ENCODE measurements around the gene CLEC1B. TPM values are rescaled to one million over a fixed set of nuclear protein-coding genes. Genes with fewer than 3 reads are reported as not detected.

The CLEC1B gene
- total RNA-seq, result 1 to 10 TPM in 2 of 9 donors, under 1 TPM in 3, not detected in 4; 0.22 to 2.8 (median 0.46) TPM
- 1 to 10 TPM in 1 of 3 donors, under 1 TPM in 1, not detected in 1; 0.34 to 1.3 TPM for polyA plus RNA-seq
- long read RNA-seq, donor 1, result 0 reads
- long read RNA-seq, donor 2, partial matches to known transcripts, result 0 of 1 reads
- long read RNA-seq, donor 2, other reads (novel, unspliced or antisense), result 0 of 1 reads
- long read RNA-seq, donor 3, partial matches to known transcripts, result 0 of 1 reads
- long read RNA-seq, donor 3, other reads (novel, unspliced or antisense), result 0 of 1 reads
- long read RNA-seq, donor 4, result 0 reads
- long read RNA-seq, donor 5, result 0 reads
- long read RNA-seq, donor 6, result 0 reads
- long read RNA-seq, donor 7, result 0 reads
- long read RNA-seq, donor 8, partial matches to known transcripts, result 0 of 4 reads
- long read RNA-seq, donor 8, other reads (novel, unspliced or antisense), result 0 of 4 reads
- long read RNA-seq, donor 9, partial matches to known transcripts, result 0 of 1 reads
- long read RNA-seq, donor 9, other reads (novel, unspliced or antisense), result 0 of 1 reads
- long read RNA-seq, donor 10, result 0 reads

DNA sequence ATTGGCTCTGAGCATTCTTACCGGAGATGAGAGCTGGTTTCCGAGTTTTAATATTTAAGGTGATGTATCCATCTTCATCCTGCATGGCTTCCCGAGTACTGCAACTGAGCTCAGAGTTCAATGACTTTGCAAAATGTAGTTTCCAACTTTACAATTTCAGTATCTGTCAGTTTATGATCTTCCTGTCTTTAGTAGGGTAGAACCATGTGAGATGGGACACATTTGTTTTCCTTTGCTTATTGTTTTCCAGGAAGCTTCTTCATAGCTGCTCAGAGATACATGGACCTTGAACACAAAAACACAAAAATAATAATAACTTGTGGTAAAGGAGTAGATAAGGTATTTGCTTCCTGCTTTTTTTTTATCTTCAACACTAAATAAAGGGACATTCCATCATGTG, at the start of gene CLEC1B:
Gene CLEC1B (minus strand): TSS at position 106 of the 400 bp plus-strand sequence. CDS start 21 bp downstream, at position 85.
- no peak for TF ChIP-seq POLR2A (IDR thresholded peaks at IDR 0.05)
- TF ChIP-seq, protein P1, sequence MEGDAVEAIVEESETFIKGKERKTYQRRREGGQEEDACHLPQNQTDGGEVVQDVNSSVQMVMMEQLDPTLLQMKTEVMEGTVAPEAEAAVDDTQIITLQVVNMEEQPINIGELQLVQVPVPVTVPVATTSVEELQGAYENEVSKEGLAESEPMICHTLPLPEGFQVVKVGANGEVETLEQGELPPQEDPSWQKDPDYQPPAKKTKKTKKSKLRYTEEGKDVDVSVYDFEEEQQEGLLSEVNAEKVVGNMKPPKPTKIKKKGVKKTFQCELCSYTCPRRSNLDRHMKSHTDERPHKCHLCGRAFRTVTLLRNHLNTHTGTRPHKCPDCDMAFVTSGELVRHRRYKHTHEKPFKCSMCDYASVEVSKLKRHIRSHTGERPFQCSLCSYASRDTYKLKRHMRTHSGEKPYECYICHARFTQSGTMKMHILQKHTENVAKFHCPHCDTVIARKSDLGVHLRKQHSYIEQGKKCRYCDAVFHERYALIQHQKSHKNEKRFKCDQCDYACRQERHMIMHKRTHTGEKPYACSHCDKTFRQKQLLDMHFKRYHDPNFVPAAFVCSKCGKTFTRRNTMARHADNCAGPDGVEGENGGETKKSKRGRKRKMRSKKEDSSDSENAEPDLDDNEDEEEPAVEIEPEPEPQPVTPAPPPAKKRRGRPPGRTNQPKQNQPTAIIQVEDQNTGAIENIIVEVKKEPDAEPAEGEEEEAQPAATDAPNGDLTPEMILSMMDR (IDR thresholded peaks at IDR 0.05), result no peak
- intact Hi-C loops (cut with DNase I), result no loop called here
- 73 to 83% (median 80%) methylated on average over 3 of the region's 3 CpGs for WGBS, 4 donors

DNA sequence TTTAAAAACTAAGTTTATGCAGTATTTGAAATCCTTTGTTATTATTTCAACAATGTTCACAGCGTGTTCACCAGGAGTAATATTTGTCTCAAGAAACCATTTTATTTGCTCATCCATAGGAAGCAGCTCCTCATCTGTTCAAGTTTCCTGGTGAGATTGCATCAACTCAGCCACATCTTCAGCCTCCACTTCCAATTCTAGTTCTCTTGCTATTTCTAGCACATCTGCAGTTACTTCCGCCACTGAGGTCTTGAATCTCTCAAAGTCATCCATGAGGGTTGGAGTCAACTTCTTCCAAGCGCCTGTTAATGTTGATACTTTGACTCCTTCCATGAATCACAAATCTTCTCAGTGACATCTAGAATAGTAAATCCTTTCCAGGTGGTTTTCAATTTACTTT, 49.6 kb upstream of the CLEC1B start:
- Histone ChIP-seq H3K9me3 (replicated peaks in 1 of 3) (no peaks in the 10 kb centered on the region), H3K4me1 (replicated peaks in 1 of 2) (no peaks in the 10 kb centered on the region), H3K27me3 (no peaks in the 10 kb centered on the region), H3K36me3 (replicated peaks in 1 of 2) (no peaks in the 10 kb centered on the region), H3K27ac (no peak overlapping the region), H3K4me3 (no peak overlapping the region)
- TF ChIP-seq, protein P1 (IDR thresholded peaks at IDR 0.05), result no peak
- no peak for TF ChIP-seq POLR2A (IDR thresholded peaks at IDR 0.05)
- 52 to 69% (median 58%) methylated on average over 3 of the region's 3 CpGs for WGBS, 4 donors
- DNase-seq, result no peak
- intact Hi-C loops (cut with DNase I), result no loop called here

More for the DNA sequence above, at the start of gene CLEC1B:
- no peak for DNase-seq
- no peak within 1 kb of the TSS for H3K4me3 ChIP-seq
- H3K36me3 ChIP-seq (replicated peaks in 1 of 2), result no peaks in the 10 kb centered on the region
- no peak within 1 kb of the TSS for H3K27ac ChIP-seq
- H3K4me1 ChIP-seq (replicated peaks in 1 of 2), result no peaks in the 10 kb centered on the region
- H3K27me3 ChIP-seq, result no peaks in the 10 kb centered on the region
- no peaks in the 10 kb centered on the region for H3K9me3 ChIP-seq (replicated peaks in 1 of 3)

DNA sequence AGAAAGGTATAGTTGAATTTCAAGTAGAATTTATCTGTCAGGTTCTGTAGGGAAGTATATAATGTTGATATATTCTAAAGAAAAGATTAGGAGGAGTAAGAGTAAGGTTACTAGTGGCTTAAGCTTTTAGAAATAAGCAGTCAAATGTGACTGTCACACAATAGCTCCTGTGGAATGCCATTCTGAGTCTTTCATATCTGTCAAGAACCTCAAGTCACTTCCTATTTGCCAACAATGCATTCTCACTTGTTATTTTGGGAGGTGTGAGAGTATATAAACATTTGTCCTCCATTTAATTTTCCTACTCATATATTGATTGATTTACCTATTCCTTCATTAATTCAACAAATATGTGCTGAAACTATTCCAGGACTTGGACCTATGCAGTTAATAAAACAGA, 43.2 kb upstream of the CLEC1B start:
- no peak for TF ChIP-seq POLR2A (IDR thresholded peaks at IDR 0.05)
- TF ChIP-seq, protein P1 (IDR thresholded peaks at IDR 0.05), result no peak
- Histone ChIP-seq H3K27me3 (no peaks in the 10 kb centered on the region), H3K27ac (no peak overlapping the region), H3K4me3 (no peak overlapping the region), H3K4me1 (replicated peaks in 1 of 2) (no peaks in the 10 kb centered on the region), H3K36me3 (replicated peaks in 1 of 2) (no peaks in the 10 kb centered on the region), H3K9me3 (replicated peaks in 1 of 3) (no peaks in the 10 kb centered on the region)
- no peak for DNase-seq
- intact Hi-C loops (cut with DNase I), result no loop called here

DNA sequence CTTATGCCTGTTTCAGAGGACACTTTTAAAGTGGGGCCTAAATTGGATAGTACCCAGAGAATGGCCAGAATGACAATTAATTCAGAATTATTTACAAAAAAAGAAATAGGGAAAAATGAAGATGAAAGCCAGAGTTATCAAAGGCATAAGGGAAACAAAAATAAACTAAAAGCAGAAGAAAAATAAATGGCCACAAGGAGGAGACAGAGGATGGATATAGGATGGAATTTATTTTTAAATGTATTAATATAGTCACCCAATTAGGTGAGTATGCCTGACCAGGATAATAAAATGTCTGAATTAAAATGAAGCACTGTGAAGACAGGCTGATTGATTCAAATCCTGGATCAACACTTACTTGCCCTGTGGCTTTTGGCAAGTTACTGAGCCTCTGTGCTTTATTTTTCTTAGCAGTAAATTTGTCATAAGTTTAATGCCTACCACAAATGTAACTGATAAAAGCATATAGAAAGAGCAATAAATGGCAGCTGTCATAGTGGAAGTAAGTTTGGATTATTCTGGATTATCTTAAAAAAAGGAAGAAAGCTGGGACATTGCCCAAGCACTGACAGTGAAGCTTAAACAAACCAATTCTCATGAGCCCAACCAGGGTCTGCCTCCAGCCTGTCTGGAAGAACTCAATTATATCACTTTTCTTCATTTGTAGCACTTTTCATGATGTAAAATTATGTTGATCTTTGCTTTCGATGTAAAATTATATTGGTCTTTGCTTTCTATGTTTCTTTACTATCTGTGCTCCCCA, 35.0 kb upstream of the CLEC1B start:
- 46 to 59% (median 55%) methylated on average over 1 of the region's 1 CpG for WGBS, 4 donors
- TF ChIP-seq, protein P1 (IDR thresholded peaks at IDR 0.05), result peak; percentile 19 to 72 (median 48)
- no peak for TF ChIP-seq POLR2A (IDR thresholded peaks at IDR 0.05)
- Histone ChIP-seq H3K9me3 (replicated peaks in 1 of 3) (no peaks in the 10 kb centered on the region), H3K27me3 (no peaks in the 10 kb centered on the region), H3K27ac (no peak overlapping the region), H3K4me1 (replicated peaks in 1 of 2) (no peaks in the 10 kb centered on the region), H3K36me3 (replicated peaks in 1 of 2) (no peaks in the 10 kb centered on the region), H3K4me3 (no peak overlapping the region)
- intact Hi-C loops (cut with DNase I), result loop anchor here in 1 of 2 donors (10.0 kb wide), 1 partner anchor 101 kb away; the partner anchor contains the start of gene CLEC7A
- DNase-seq, result peak in 1 of 7 donors; percentile 15
